ENCODE data around the gene HPCAL1.

HPCAL1 gene

GRCh38 chr2:10360460-10360849 is 57.8 kb downstream of the HPCAL1 start:
- Mint-ChIP-seq H3K27me3 (no peaks in the 10 kb centered on the region), H3K4me3 (no peak overlapping the region), H3K27ac (peak overlapping the region; percentile 50), H3K9me3 (no peaks in the 10 kb centered on the region), H3K36me3 (ENCODE audit: low read depth) (peaks cover 4% of the 10 kb centered on the region), H3K4me1 (ENCODE audit: low read depth) (peaks cover 35% of the 10 kb centered on the region)

- H3K36me3 Mint-ChIP-seq (ENCODE audit: low read depth), result peaks cover 4% of the 10 kb centered on the region
- no peaks in the 10 kb centered on the region for H3K27me3 Mint-ChIP-seq
- H3K4me1 Mint-ChIP-seq (ENCODE audit: low read depth), result peaks cover 29% of the 10 kb centered on the region
- peak overlapping the region; percentile 50 for H3K27ac Mint-ChIP-seq
- H3K9me3 Mint-ChIP-seq, result no peaks in the 10 kb centered on the region
- no peak overlapping the region for H3K4me3 Mint-ChIP-seq
Measured at GRCh38 chr2:10360850-10361588, 58.3 kb downstream of the HPCAL1 start.

- H3K36me3 Mint-ChIP-seq (ENCODE audit: low read depth), result peaks cover 4% of the 10 kb centered on the region
- no peak overlapping the region for H3K27ac Mint-ChIP-seq
- no peaks in the 10 kb centered on the region for H3K27me3 Mint-ChIP-seq
- H3K4me1 Mint-ChIP-seq (ENCODE audit: low read depth), result peaks cover 31% of the 10 kb centered on the region
- no peaks in the 10 kb centered on the region for H3K9me3 Mint-ChIP-seq
- no peak overlapping the region for H3K4me3 Mint-ChIP-seq
Measured at GRCh38 chr2:10362096-10362897, 59.6 kb downstream of the HPCAL1 start.

GRCh38 chr2:10362898-10363454 is 60.3 kb downstream of the HPCAL1 start:
- Mint-ChIP-seq H3K4me1 (ENCODE audit: low read depth) (peaks cover 29% of the 10 kb centered on the region), H3K9me3 (no peaks in the 10 kb centered on the region), H3K36me3 (ENCODE audit: low read depth) (peaks cover 2% of the 10 kb centered on the region), H3K4me3 (no peak overlapping the region), H3K27me3 (no peaks in the 10 kb centered on the region), H3K27ac (no peak overlapping the region)

- no peaks in the 10 kb centered on the region for H3K9me3 Mint-ChIP-seq
- no peaks in the 10 kb centered on the region for H3K36me3 Mint-ChIP-seq (ENCODE audit: low read depth)
- H3K27me3 Mint-ChIP-seq, result no peaks in the 10 kb centered on the region
- H3K4me3 Mint-ChIP-seq, result no peak overlapping the region
- peaks cover 30% of the 10 kb centered on the region for H3K4me1 Mint-ChIP-seq (ENCODE audit: low read depth)
- H3K27ac Mint-ChIP-seq, result no peak overlapping the region
Measured at GRCh38 chr2:10363861-10364610, 61.3 kb downstream of the HPCAL1 start.

- Mint-ChIP-seq H3K27me3 (no peaks in the 10 kb centered on the region), H3K36me3 (ENCODE audit: low read depth) (no peaks in the 10 kb centered on the region), H3K9me3 (no peaks in the 10 kb centered on the region), H3K27ac (no peak overlapping the region), H3K4me1 (ENCODE audit: low read depth) (peaks cover 34% of the 10 kb centered on the region), H3K4me3 (no peak overlapping the region)
Measured at GRCh38 chr2:10365412-10365811, 62.7 kb downstream of the HPCAL1 start.

GRCh38 chr2:10366601-10367270 is 64.0 kb downstream of the HPCAL1 start:
- Mint-ChIP-seq H3K9me3 (no peaks in the 10 kb centered on the region), H3K4me1 (ENCODE audit: low read depth) (peaks cover 28% of the 10 kb centered on the region), H3K4me3 (no peak overlapping the region), H3K27ac (no peak overlapping the region), H3K27me3 (no peaks in the 10 kb centered on the region), H3K36me3 (ENCODE audit: low read depth) (no peaks in the 10 kb centered on the region)

GRCh38 chr2:10367472-10368439 is 65.1 kb downstream of the HPCAL1 start:
- H3K4me3 Mint-ChIP-seq, result no peak overlapping the region
- H3K36me3 Mint-ChIP-seq (ENCODE audit: low read depth), result no peaks in the 10 kb centered on the region
- no peaks in the 10 kb centered on the region for H3K9me3 Mint-ChIP-seq
- H3K27ac Mint-ChIP-seq, result no peak overlapping the region
- no peaks in the 10 kb centered on the region for H3K27me3 Mint-ChIP-seq
- peaks cover 30% of the 10 kb centered on the region for H3K4me1 Mint-ChIP-seq (ENCODE audit: low read depth)

GRCh38 chr2:10368491-10369231 is 66.0 kb downstream of the HPCAL1 start:
- Mint-ChIP-seq H3K4me3 (no peak overlapping the region), H3K9me3 (no peaks in the 10 kb centered on the region), H3K4me1 (ENCODE audit: low read depth) (peaks cover 38% of the 10 kb centered on the region), H3K27me3 (no peaks in the 10 kb centered on the region), H3K27ac (no peak overlapping the region), H3K36me3 (ENCODE audit: low read depth) (no peaks in the 10 kb centered on the region)

- H3K27me3 Mint-ChIP-seq, result no peaks in the 10 kb centered on the region
- H3K36me3 Mint-ChIP-seq (ENCODE audit: low read depth), result no peaks in the 10 kb centered on the region
- H3K9me3 Mint-ChIP-seq, result no peaks in the 10 kb centered on the region
- peaks cover 45% of the 10 kb centered on the region for H3K4me1 Mint-ChIP-seq (ENCODE audit: low read depth)
- H3K27ac Mint-ChIP-seq, result no peak overlapping the region
- no peak overlapping the region for H3K4me3 Mint-ChIP-seq
Measured at GRCh38 chr2:10369269-10370255, 66.9 kb downstream of the HPCAL1 start.

GRCh38 chr2:10370390-10370789 is 67.7 kb downstream of the HPCAL1 start:
- H3K4me3 Mint-ChIP-seq, result no peak overlapping the region
- no peaks in the 10 kb centered on the region for H3K27me3 Mint-ChIP-seq
- no peak overlapping the region for H3K27ac Mint-ChIP-seq
- no peaks in the 10 kb centered on the region for H3K36me3 Mint-ChIP-seq (ENCODE audit: low read depth)
- H3K4me1 Mint-ChIP-seq (ENCODE audit: low read depth), result peaks cover 49% of the 10 kb centered on the region
- H3K9me3 Mint-ChIP-seq, result no peaks in the 10 kb centered on the region

GRCh38 chr2:10370895-10371294 is 68.2 kb downstream of the HPCAL1 start:
- Mint-ChIP-seq H3K4me3 (no peak overlapping the region), H3K9me3 (no peaks in the 10 kb centered on the region), H3K36me3 (ENCODE audit: low read depth) (no peaks in the 10 kb centered on the region), H3K4me1 (ENCODE audit: low read depth) (peaks cover 54% of the 10 kb centered on the region), H3K27ac (no peak overlapping the region), H3K27me3 (no peaks in the 10 kb centered on the region)

All from stimulated activated naive CD8-positive, alpha-beta T cell treated with anti-CD3 and anti-CD28 coated beads, Interleukin-15, Interleukin-2, amounts not matched to agents 100 ng/mL and 50 ng/mL, for 24 hours (primary cell).